Smooth muscle cell (in vitro differentiated cells): ENCODE results near the gene EIF2S2. TPM values are rescaled to one million over a fixed set of nuclear protein-coding genes. Genes with fewer than 3 reads are reported as not detected.

ENCODE experiments used
- DNase-seq: peaks from one replicate; lab custom pipeline; 2025; ENCODE audit not compliant: unreplicated experiment; lab: John Stamatoyannopoulos, UW
- H2AFZ ChIP-seq: fragments of 200-600 bp; sonication (generic); 2 replicates; pipeline ENCODE4 v1.6.0; 2016; ENCODE audit warnings: antibody characterized with exemption, low read depth, mild to moderate bottlenecking
- H3F3A ChIP-seq: fragments of 200-600 bp; sonication (generic); 2 replicates; pipeline ENCODE4 v1.6.0; 2017; ENCODE audit warnings: antibody characterized with exemption, low read depth
- H3K27ac ChIP-seq: fragments of 200-600 bp; sonication (generic); 2 replicates; pipeline ENCODE4 v1.5.1; 2016; ENCODE audit warnings: low read depth, mild to moderate bottlenecking
- H3K27me3 ChIP-seq: fragments of 200-600 bp; sonication (generic); 2 replicates; pipeline ENCODE4 v1.6.1; 2016; ENCODE audit warnings: low read depth, mild to moderate bottlenecking
- H3K36me3 ChIP-seq: fragments of 200-600 bp; sonication (generic); 2 replicates; pipeline ENCODE4 v1.5.1; 2016; ENCODE audit warnings: low read depth
- H3K4me1 ChIP-seq: fragments of 200-600 bp; sonication (generic); 2 replicates; pipeline ENCODE4 v1.5.1; 2016; ENCODE audit warnings: low read depth
- H3K4me2 ChIP-seq: fragments of 200-600 bp; sonication (generic); 2 replicates; pipeline ENCODE4 v1.6.0; 2016; ENCODE audit warnings: mild to moderate bottlenecking
- H3K4me3 ChIP-seq: fragments of 200-600 bp; sonication (generic); 2 replicates; pipeline ENCODE4 v1.5.1; 2016; ENCODE audit warnings: mild to moderate bottlenecking
- H3K79me2 ChIP-seq: fragments of 200-600 bp; sonication (generic); 2 replicates; pipeline ENCODE4 v1.6.0; 2016; ENCODE audit warnings: low read depth, mild to moderate bottlenecking
- H3K9ac ChIP-seq: fragments of 200-600 bp; sonication (generic); 2 replicates; pipeline ENCODE4 v1.6.0; 2016; ENCODE audit warnings: low read depth
- H3K9me3 ChIP-seq: fragments of 200-600 bp; sonication (generic); replicated peaks from 2 replicates; pipeline ENCODE4 v1.5.1; 2016; ENCODE audit warnings: low read depth
- H4K20me1 ChIP-seq: fragments of 200-600 bp; sonication (generic); 2 replicates; pipeline ENCODE4 v1.6.0; 2016; ENCODE audit warnings: low read depth
- CTCF ChIP-seq: fragments of 200-600 bp; sonication (generic); IDR thresholded peaks from 2 replicates; pipeline ENCODE4 v1.5.1; 2017; ENCODE audit warnings: borderline replicate concordance, mild to moderate bottlenecking, antibody characterized with exemption; ENCODE audit not compliant: insufficient read depth, poor library complexity, severe bottlenecking
- WGBS: methylation state at CpG from one replicate; pipeline ENCODE4 v1.1.7; 2016; ENCODE audit warnings: low lambda C conversion rate; 5-methylcytosine and 5-hydroxymethylcytosine counted together
- polyA plus RNA-seq: library from polyadenylated mRNA; unstranded; fragments of >200 nt; fragmentation: Nextera tagmentation; extraction: Ambion mirVana; gene quantifications from 2 replicates; pipeline ENCODE4 v1.2.1, GENCODE V29; 2016
- total RNA-seq: library from RNA; depleted of rRNA; stranded (reverse); fragments of >200 nt; gene quantifications from 2 replicates; pipeline ENCODE4 v1.2.3, GENCODE V29; 2014

Gene EIF2S2
- total and polyA plus RNA-seq, 2 experiments from 2014 or later: 38.6 to 69.8 TPM

DNA sequence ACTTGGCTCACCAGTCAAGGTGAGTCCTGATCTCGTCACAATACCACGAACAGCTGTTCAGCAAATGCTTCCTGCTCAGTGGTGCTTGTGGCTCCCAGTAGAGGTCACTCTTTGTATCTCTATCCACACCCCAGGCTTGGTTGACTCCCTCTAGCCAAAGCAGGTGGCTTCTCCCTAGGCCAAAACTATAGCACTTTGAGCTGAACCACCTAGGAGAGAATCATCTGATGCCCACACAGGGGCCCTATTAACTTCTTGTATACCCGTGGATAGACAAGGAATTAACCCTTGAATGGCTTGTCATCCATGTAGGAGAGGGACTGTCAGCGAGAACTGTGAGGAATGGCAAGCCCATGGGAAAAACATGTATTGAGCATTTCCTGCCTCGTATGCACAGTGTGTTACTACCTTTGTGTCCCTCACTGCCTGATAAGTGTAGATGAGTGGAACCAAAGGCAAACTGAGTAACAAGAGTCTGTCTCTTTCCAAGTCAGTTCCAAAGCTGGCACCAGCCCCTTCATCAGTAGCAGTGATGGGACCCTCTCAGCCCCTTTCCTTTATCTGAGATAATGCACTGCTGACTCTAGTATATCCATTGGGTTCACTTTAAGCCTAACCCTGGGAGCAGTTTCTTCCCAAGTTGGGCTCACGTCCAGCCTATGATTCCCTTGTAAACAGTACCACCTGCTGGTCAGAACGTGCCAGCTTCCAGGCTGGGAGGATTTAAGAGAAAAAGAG lies 42.5 kb downstream of the EIF2S2 start:
- Histone ChIP-seq H3K9ac (no peak overlapping the region), H3K79me2 (peaks cover 33% of the 10 kb centered on the region), H3K4me2 (no peak overlapping the region), H3K27ac (no peak overlapping the region), H2AFZ (no peak overlapping the region), H3K4me3 (no peak overlapping the region), H3K4me1 (peaks cover 20% of the 10 kb centered on the region), H4K20me1 (peaks cover 100% of the 10 kb centered on the region), H3K36me3 (no peaks in the 10 kb centered on the region), H3F3A (no peaks in the 10 kb centered on the region), H3K27me3 (no peaks in the 10 kb centered on the region), H3K9me3 (no peaks in the 10 kb centered on the region)
- 45% methylated on average over 7 of the region's 7 CpGs for WGBS
- peak; percentile 17 for DNase-seq
- TF ChIP-seq CTCF: peak; percentile 89

DNA sequence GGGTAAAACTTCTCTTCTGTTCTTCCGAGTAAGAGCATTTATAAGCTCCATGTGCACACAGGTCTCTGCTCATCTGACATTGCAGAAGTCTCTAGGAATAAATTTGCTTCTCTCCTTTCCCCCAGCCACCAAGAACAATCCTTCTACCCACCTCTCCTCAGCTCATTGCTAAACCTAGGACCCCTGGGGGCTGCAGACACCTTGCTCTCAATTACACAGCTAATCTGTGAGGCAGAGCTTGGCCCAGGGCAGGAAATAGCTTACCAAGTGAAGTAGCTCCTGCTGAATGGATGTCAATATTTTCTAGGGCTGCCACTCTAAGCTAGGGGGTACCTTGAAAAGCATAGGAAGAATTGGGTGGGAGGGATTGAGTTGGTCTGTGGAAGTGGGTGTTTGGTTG lies 44.0 kb downstream of the EIF2S2 start:
- Histone ChIP-seq H3K9me3 (no peaks in the 10 kb centered on the region), H3K79me2 (peaks cover 34% of the 10 kb centered on the region), H3K4me1 (peaks cover 15% of the 10 kb centered on the region), H3F3A (no peaks in the 10 kb centered on the region), H3K4me3 (no peak overlapping the region), H2AFZ (no peak overlapping the region), H3K27ac (no peak overlapping the region), H3K4me2 (no peak overlapping the region), H4K20me1 (peaks cover 100% of the 10 kb centered on the region), H3K36me3 (no peaks in the 10 kb centered on the region), H3K9ac (no peak overlapping the region), H3K27me3 (no peaks in the 10 kb centered on the region)
- no peak for TF ChIP-seq CTCF
- 100% methylated on average over 1 of the region's 1 CpG for WGBS
- DNase-seq: no peak

- H4K20me1 ChIP-seq: peaks cover 100% of the 10 kb centered on the region
- no peak overlapping the region for H3K4me3 ChIP-seq
- TF ChIP-seq CTCF: no peak
- H3K4me1 ChIP-seq: peaks cover 15% of the 10 kb centered on the region
- no peaks in the 10 kb centered on the region for H3K36me3 ChIP-seq
- DNase-seq: no peak
- 49% methylated on average over 3 of the region's 3 CpGs for WGBS
- H3F3A ChIP-seq: no peaks in the 10 kb centered on the region
- peak overlapping the region; percentile 9 for H3K4me2 ChIP-seq
- H3K9me3 ChIP-seq: no peaks in the 10 kb centered on the region
- H3K79me2 ChIP-seq: peaks cover 29% of the 10 kb centered on the region
- no peak overlapping the region for H3K9ac ChIP-seq
- no peak overlapping the region for H3K27ac ChIP-seq
- no peaks in the 10 kb centered on the region for H3K27me3 ChIP-seq
- no peak overlapping the region for H2AFZ ChIP-seq
Measured at GRCh38 chr20:34066476-34067090, 45.5 kb downstream of the EIF2S2 start.
